H1 (cell line): Measurements from ENCODE around the gene CSF2RB.

Source experiments
- CEBPB ChIP-seq: IDR thresholded peaks from 2 replicates; pipeline ENCODE4 v1.6.1; 2012; ENCODE audit warnings: low read depth, low read length
- CHD2 ChIP-seq: IDR thresholded peaks from 2 replicates; pipeline ENCODE4 v1.6.1; 2012; ENCODE audit warnings: low read length, improper control_type of control experiment
- CTCF ChIP-seq, 3 experiments: IDR thresholded peaks; 1 replicate in 2 of 3; 2 replicates in 1 of 3; pipeline versions ENCODE4 v1.5.1 to v1.6.1; 2011; ENCODE audit warnings: low read length in 3 of 3, mild to moderate bottlenecking in 3 of 3, inconsistent platforms in 2 of 3, low read depth in 1 of 3, moderate library complexity in 1 of 3; ENCODE audit not compliant: insufficient read depth in 1 of 3; ENCODE audit errors: control extremely low read depth in 1 of 3
- EGR1 ChIP-seq: IDR thresholded peaks from 2 replicates; pipeline ENCODE4 v1.6.1; 2011; ENCODE audit warnings: low read depth, low read length, borderline replicate concordance
- FOSL1 ChIP-seq: IDR thresholded peaks from 2 replicates; pipeline ENCODE4 v1.6.1; 2011; ENCODE audit warnings: mild to moderate bottlenecking, low read depth, low read length, moderate library complexity; ENCODE audit not compliant: insufficient read depth
- MAX ChIP-seq: IDR thresholded peaks from 2 replicates; pipeline ENCODE4 v1.6.1; 2012; ENCODE audit warnings: inconsistent platforms
- RAD21 ChIP-seq, 2 experiments: IDR thresholded peaks in 1 of 2; conservative IDR thresholded peaks in 1 of 2; 2 replicates each; pipeline ENCODE4 v1.6.1; 2011; ENCODE audit warnings: low read depth in 2 of 2, low read length in 2 of 2, improper control_type of control experiment in 1 of 2, inconsistent platforms in 1 of 2, mild to moderate bottlenecking in 1 of 2, moderate library complexity in 1 of 2
- SIN3A ChIP-seq, 2 experiments: IDR thresholded peaks in 1 of 2; conservative IDR thresholded peaks in 1 of 2; 2 replicates each; pipeline ENCODE4 v1.6.1; 2011 to 2012; ENCODE audit warnings: low read length in 2 of 2, improper control_type of control experiment in 1 of 2, low read depth in 1 of 2, mild to moderate bottlenecking in 1 of 2
- SP4 ChIP-seq: IDR thresholded peaks from 2 replicates; pipeline ENCODE4 v1.6.1; 2012; ENCODE audit warnings: low read length, inconsistent platforms
- TAF1 ChIP-seq: IDR thresholded peaks from 2 replicates; pipeline ENCODE4 v1.6.1; 2011; ENCODE audit warnings: mild to moderate bottlenecking, low read depth, low read length

- TF ChIP-seq CTCF (IDR thresholded peaks at IDR 0.05; ENCODE audit: control extremely low read depth in 1 of 3, insufficient read depth in 1 of 3, low read depth in 1 of 3, low read length in 3 of 3), result no peak
- TF ChIP-seq SP4, result no peak
- no peak for TF ChIP-seq SIN3A (conservative IDR thresholded peaks at IDR 0.05 in 1 of 2, IDR thresholded peaks at IDR 0.05 in 1 of 2; ENCODE audit: low read depth in 1 of 2, low read length in 2 of 2)
- no peak for TF ChIP-seq CEBPB
- TF ChIP-seq RAD21 (IDR thresholded peaks at IDR 0.05 in 1 of 2, conservative IDR thresholded peaks at IDR 0.05 in 1 of 2; ENCODE audit: low read depth in 2 of 2, low read length in 2 of 2), result no peak
- TF ChIP-seq EGR1, result no peak
- no peak for TF ChIP-seq TAF1
- no peak for TF ChIP-seq FOSL1
- TF ChIP-seq MAX, result no peak
- no peak for TF ChIP-seq CHD2
Observed at GRCh38 chr22:36953239-36954080, 40.0 kb downstream of the CSF2RB start.
